ENCODE measurements around the gene ZNF462.
"Not testable (repeated sequence)": the region's sequence is repeated elsewhere in the genome, so short reads cannot be mapped to it uniquely, and the experiment has no call there.

Gene ZNF462

DNA sequence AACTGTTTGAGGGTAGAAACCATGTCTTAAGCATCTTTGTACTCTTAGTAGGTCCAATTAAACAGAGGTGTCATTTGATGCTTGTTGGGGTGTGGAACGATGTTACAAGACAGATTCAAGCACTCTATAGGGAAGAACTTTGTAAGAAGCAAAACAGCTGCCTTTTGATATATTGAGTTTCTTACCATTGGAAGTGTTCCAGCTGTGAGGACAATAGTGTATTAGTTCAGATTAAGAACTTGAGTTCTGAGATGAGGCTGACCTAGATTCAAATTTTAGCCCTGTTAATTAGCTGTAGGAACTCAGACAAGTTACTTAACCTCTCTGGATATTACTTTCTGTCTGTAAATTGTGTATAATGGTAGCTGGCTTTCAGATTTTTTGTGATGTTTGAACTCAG, 19.6 kb upstream of the ZNF462 start:
- no peaks in the 10 kb centered on the region for H3K36me3 ChIP-seq

DNA sequence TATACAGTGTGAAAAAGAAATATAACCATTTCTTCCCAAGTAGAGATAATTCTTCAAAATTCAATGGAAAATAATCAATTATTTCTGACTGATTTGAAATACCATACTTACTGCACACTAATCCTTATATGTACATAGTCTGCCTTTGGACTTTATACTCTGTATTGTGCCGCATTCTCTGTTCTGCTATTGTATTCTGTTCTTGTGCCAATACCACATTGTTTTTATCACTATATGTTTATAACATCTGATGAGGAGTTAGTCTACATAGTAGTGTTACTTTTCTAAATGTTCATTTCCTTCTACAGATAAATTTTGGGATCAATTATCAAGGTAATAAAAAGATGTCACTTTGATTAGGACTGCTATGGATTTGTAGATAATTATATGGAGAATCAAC, 16.7 kb upstream of the ZNF462 start:
- no peaks in the 10 kb centered on the region for H3K36me3 ChIP-seq
- TF ChIP-seq, protein P1, sequence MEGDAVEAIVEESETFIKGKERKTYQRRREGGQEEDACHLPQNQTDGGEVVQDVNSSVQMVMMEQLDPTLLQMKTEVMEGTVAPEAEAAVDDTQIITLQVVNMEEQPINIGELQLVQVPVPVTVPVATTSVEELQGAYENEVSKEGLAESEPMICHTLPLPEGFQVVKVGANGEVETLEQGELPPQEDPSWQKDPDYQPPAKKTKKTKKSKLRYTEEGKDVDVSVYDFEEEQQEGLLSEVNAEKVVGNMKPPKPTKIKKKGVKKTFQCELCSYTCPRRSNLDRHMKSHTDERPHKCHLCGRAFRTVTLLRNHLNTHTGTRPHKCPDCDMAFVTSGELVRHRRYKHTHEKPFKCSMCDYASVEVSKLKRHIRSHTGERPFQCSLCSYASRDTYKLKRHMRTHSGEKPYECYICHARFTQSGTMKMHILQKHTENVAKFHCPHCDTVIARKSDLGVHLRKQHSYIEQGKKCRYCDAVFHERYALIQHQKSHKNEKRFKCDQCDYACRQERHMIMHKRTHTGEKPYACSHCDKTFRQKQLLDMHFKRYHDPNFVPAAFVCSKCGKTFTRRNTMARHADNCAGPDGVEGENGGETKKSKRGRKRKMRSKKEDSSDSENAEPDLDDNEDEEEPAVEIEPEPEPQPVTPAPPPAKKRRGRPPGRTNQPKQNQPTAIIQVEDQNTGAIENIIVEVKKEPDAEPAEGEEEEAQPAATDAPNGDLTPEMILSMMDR (IDR thresholded peaks at IDR 0.05), result no peak
- H3K4me1 ChIP-seq (ENCODE audit: control insufficient read depth in 1 of 2, insufficient read depth in 1 of 2, low read depth in 1 of 2, low read length in 1 of 2), result no peaks in the 10 kb centered on the region
- no peak overlapping the region for H3K4me3 ChIP-seq (ENCODE audit: low read depth in 1 of 2, low read length in 1 of 2)
- H3K9me3 ChIP-seq, result no peaks in the 10 kb centered on the region
- H3K27me3 ChIP-seq, result no peaks in the 10 kb centered on the region
- H3K27ac ChIP-seq, result no peak overlapping the region

More for the DNA sequence above, 19.6 kb upstream of the ZNF462 start:
- no peak overlapping the region for H3K4me3 ChIP-seq (ENCODE audit: low read depth in 1 of 2, low read length in 1 of 2)
- TF ChIP-seq, protein P1 (IDR thresholded peaks at IDR 0.05), result no peak
- no peaks in the 10 kb centered on the region for H3K4me1 ChIP-seq (ENCODE audit: control insufficient read depth in 1 of 2, insufficient read depth in 1 of 2, low read depth in 1 of 2, low read length in 1 of 2)
- no peaks in the 10 kb centered on the region for H3K9me3 ChIP-seq
- H3K27ac ChIP-seq, result no peak overlapping the region
- H3K27me3 ChIP-seq, result no peaks in the 10 kb centered on the region

DNA sequence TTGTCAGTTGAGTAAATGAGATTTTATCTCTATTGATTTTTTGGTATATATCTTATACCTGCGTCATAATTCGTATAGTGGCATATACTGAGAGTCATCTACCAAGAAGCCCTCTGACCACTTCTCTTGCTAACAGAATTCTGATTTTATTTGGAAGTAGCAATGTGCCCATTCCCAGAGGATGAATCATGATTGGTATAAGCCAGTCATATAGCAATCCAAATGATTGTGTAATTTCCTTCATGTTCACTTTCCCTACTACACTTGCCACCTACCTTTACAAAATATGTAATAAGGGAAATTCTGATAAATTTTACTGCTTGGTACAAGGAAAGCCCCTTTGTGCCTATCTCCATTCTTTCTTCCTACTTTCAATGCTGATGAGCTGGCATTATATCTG, 16.1 kb upstream of the ZNF462 start:
- Histone ChIP-seq H3K27ac (no peak overlapping the region), H3K4me3 (ENCODE audit: low read depth in 1 of 2, low read length in 1 of 2) (no peak overlapping the region), H3K27me3 (no peaks in the 10 kb centered on the region), H3K36me3 (no peaks in the 10 kb centered on the region), H3K9me3 (no peaks in the 10 kb centered on the region), H3K4me1 (ENCODE audit: control insufficient read depth in 1 of 2, insufficient read depth in 1 of 2, low read depth in 1 of 2, low read length in 1 of 2) (no peaks in the 10 kb centered on the region)
- TF ChIP-seq, protein P1 (IDR thresholded peaks at IDR 0.05), result no peak

DNA sequence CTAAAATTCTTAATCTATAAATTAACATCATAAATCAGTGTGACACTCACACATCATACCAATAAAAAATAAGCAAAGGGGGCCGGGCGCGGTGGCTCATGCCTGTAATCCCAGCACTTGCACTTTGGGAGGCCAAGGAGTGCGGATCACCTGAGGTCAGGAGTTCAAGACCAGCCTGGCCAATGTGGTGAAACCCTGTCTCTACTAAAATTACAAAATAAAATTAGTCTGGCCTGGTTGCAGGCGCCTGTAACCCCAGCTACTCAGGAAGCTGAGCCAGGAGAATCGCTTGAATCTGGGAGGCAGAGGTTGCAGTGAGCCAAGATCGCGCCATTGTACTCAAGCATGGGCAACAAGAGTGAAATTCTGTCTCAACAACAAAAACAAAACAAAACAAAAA, 11.3 kb upstream of the ZNF462 start:
- H3K9me3 ChIP-seq; H3K36me3 ChIP-seq; H3K4me3 ChIP-seq (ENCODE audit: low read depth in 1 of 2, low read length in 1 of 2); H3K27ac ChIP-seq; H3K4me1 ChIP-seq (ENCODE audit: control insufficient read depth in 1 of 2, insufficient read depth in 1 of 2, low read depth in 1 of 2, low read length in 1 of 2): not testable (repeated sequence)
- H3K27me3 ChIP-seq, result peaks cover 28% of the 10 kb centered on the region

DNA sequence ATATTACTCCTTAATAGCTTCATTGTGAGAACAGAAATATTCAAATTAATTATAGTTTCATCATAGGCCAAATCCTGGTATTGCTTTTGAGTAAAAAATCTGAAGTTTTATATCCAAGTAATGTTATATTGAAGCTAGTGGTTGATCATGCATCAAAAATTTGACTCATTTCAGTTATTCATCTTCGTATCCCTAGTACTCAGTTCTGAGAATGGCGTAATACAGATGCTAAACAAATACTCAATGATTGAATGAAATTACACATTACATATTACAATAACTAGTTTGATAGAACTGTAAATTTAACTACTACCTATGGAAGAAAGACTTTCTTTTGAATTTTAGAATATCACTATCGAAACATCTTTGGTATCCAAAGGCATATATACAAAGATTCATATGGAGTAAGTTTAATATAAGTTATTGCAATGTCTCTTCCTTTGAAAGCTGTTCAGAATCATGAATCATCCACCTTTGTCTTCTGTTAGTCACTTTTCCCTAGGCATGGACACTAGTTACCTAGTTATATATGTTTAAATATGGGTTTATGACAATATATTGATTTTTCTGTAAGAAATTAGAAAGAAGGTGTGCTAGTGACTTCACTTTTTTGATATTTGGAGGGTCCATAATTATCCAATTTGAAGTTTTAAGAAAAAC, 5.0 kb upstream of the ZNF462 start:
- Histone ChIP-seq H3K4me1 (ENCODE audit: control insufficient read depth in 1 of 2, insufficient read depth in 1 of 2, low read depth in 1 of 2, low read length in 1 of 2) (peaks cover 3 to 15% of the 10 kb centered on the region in 2 experiments), H3K27me3 (peaks cover 92% of the 10 kb centered on the region), H3K9me3 (no peaks in the 10 kb centered on the region), H3K27ac (no peak overlapping the region), H3K4me3 (ENCODE audit: low read depth in 1 of 2, low read length in 1 of 2) (no peak overlapping the region), H3K36me3 (no peaks in the 10 kb centered on the region)
- TF ChIP-seq, protein P1 (IDR thresholded peaks at IDR 0.05), result no peak

DNA sequence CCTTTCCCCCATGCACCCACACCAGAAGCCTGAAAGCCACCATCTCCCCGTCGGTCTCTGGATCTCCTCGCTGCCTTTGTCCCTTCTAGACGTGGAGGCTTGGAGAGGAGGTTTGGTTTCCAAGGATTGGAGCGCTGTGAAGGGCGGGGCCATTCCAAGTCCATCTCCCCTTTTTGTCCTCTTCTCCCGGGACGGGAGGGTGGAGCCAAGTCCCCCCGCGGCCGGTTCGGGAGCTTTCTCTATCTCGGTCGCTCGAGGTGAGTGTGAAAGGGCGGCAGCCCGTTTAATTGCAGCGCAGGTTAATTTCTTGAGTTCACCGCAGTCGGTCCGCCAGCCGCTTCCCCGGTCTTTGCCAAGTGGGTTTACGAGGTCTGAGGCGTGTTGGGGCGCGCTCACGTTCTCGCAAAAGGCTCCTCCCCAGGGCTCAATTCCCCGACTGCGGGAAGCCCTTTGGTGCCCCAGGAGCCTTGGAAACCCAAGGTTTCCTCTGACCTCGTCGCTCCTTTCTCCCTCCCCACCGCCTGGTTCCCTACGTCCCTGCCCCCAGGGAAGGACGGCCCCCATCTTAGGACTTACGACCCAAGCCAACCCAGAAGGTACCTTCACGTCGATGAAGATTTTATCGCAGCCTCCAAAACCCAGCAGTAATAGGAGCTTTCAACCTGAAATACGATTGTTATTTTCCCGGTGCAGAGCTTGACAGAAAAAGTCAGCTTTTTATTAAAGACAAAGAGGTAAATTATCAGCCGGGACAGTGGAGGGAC, 2.8 kb upstream of the ZNF462 start:
- H3K27me3 ChIP-seq, result peaks cover 96% of the 10 kb centered on the region
- H3K9me3 ChIP-seq, result no peaks in the 10 kb centered on the region
- TF ChIP-seq, protein P1 (IDR thresholded peaks at IDR 0.05), result no peak
- H3K4me3 ChIP-seq (ENCODE audit: low read depth in 1 of 2, low read length in 1 of 2), result no peak overlapping the region
- H3K4me1 ChIP-seq (ENCODE audit: control insufficient read depth in 1 of 2, insufficient read depth in 1 of 2, low read depth in 1 of 2, low read length in 1 of 2), result peaks cover 3 to 27% of the 10 kb centered on the region in 2 experiments
- no peaks in the 10 kb centered on the region for H3K36me3 ChIP-seq
- H3K27ac ChIP-seq, result no peak overlapping the region
